Cerebellar nuclear complex (tissue), 1 donor: Measurements from ENCODE around the gene MUC20.
"Not testable (repeated sequence)": the region's sequence is repeated elsewhere in the genome, so short reads cannot be mapped to it uniquely, and the experiment has no call there.

Experiments
- DNase-seq, 2 experiments: peaks; one replicate each; lab custom pipeline; 2025; lab: John Stamatoyannopoulos, UW

Gene MUC20

GRCh38 chr3:195711091-195711812 is 9.5 kb upstream of the MUC20 start:
- not testable (repeated sequence) for DNase-seq

- DNase-seq, result no peak
Measured at GRCh38 chr3:195711813-195712534, 8.8 kb upstream of the MUC20 start.

GRCh38 chr3:195712535-195712910 is 8.3 kb upstream of the MUC20 start:
- DNase-seq, result not testable (repeated sequence)

- DNase-seq, result not testable (repeated sequence)
Measured at GRCh38 chr3:195713150-195713549, 7.6 kb upstream of the MUC20 start.

- DNase-seq, result no peak
Measured at GRCh38 chr3:195714380-195715011, 6.3 kb upstream of the MUC20 start.

GRCh38 chr3:195715134-195715533 is 5.6 kb upstream of the MUC20 start:
- DNase-seq, result no peak

GRCh38 chr3:195715583-195716266 is 5.1 kb upstream of the MUC20 start:
- DNase-seq, result no peak

- DNase-seq, result no peak
Measured at GRCh38 chr3:195717416-195717815, 3.4 kb upstream of the MUC20 start.

- no peak for DNase-seq
Measured at GRCh38 chr3:195717852-195718476, 2.8 kb upstream of the MUC20 start.

- no peak for DNase-seq
Measured at GRCh38 chr3:195718477-195718984, 2.2 kb upstream of the MUC20 start.

- DNase-seq, result not testable (repeated sequence)
Measured at GRCh38 chr3:195719514-195720254, 1.1 kb upstream of the MUC20 start.

- not testable (repeated sequence) for DNase-seq
Measured at GRCh38 chr3:195722139-195722995, 1.6 kb downstream of the MUC20 start.

- DNase-seq, result not testable (repeated sequence)
Measured at GRCh38 chr3:195722996-195723345, 2.2 kb downstream of the MUC20 start.

GRCh38 chr3:195724363-195724762 is 3.6 kb downstream of the MUC20 start:
- not testable (repeated sequence) for DNase-seq

GRCh38 chr3:195725916-195726740 is 5.3 kb downstream of the MUC20 start:
- DNase-seq, result not testable (repeated sequence)

GRCh38 chr3:195727606-195728195 is 6.9 kb downstream of the MUC20 start:
- no peak for DNase-seq

GRCh38 chr3:195728789-195729188 is 8.0 kb downstream of the MUC20 start:
- not testable (repeated sequence) for DNase-seq

- DNase-seq, result no peak
Measured at GRCh38 chr3:195729476-195730251, 8.9 kb downstream of the MUC20 start.
